ENCODE results near the gene JAML.

JAML gene

DNA sequence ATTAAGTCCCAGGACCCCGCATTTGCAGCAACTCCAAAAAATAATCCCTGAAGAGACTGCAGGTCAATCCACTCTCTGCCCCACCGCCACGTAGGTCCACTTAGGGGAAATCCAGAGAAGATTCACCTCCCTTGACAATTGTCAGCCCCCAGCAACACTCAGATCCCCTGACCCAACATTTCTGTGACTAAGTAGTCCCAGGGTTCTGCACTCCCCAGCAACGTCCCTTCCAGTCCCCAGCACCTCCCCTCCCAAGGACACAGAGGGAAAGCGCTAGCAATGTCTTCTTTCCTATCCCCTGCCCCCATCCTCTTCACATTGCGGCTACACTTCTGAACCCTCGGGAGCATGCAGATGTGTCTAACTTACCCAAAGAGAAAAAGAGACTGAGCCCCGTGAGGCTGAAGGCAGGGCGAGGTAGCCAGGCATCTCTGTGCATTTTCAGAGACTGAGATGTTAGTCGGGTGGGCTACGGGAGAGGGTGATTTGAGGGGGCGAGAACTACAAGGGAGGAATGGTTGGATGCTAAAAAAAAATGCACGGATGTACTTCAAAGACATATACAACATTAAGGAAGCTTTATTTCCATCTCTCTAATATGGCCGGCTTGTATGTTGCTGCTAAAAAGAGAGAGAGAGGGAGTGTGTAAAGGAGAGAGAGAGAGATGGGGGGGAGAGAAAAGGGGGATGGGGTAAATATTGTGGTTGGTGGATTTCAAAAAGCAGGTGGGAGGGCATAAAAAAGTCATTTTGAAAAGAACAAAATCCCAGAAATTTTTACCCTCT, 48.6 kb downstream of the JAML start, which contains the start of gene SCN2B:
SCN2B (minus strand) TSS at position 647 of the 785 bp plus-strand sequence; CDS start at position 439, 208 bp downstream.
- Histone ChIP-seq H3K4me3 (no peak within 1 kb of the TSS), H3K27ac (no peak within 1 kb of the TSS)

DNA sequence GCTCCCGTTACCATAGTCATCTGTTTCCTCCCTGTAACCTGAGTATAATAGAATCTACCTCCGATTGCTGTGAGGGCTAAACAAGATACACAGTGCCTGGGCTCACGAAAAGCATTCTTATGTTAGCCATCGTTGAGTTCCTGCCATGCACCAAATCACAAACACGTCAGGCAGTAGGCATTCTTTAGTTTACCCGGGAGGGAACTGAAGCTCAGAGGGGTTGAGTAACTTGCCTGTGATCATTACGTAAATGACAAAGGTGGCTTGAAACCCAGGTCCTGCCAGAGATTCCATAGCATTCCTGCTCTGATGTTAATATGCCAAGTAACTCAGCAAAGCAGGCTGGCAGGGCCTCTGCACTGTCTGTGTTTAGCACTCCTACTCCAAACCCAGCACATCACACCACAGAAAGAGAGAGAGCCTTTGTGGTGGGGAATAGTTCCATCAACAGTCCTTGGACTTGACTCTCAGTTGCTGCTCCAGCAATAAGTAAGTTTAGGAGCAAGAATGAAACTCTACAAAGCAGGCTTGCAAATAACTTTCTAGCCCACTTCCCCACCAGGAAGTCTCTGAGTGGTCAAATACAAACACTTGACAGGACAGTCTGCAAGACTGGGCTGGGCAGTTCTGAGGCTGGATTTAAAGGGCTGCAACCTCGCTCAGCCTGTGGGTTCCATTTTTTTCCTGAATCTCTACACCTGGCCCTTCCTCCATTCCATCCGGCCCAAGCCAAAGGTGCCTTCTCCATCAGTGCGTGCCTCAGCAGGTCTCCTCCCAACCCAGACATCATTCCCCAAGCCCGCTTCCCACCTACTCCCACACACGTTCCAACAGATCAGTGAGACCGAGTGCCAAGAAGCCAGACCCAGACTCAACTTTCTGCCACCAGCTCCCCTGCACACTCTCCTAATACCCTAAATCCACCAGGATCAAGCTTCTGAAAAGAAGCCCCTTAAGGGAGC, 49.5 kb downstream of the JAML start:
- Histone ChIP-seq H3K36me3 (no peaks in the 10 kb centered on the region), H3K27ac (no peak overlapping the region), H3K9me3 (no peaks in the 10 kb centered on the region), H3K4me1 (peaks cover 0 to 14% (median 4%) of the 10 kb centered on the region in 4 donors), H3K4me3 (no peak overlapping the region), H3K27me3 (peaks cover 0 to 59% of the 10 kb centered on the region in 2 donors)
- TF ChIP-seq, protein P1, sequence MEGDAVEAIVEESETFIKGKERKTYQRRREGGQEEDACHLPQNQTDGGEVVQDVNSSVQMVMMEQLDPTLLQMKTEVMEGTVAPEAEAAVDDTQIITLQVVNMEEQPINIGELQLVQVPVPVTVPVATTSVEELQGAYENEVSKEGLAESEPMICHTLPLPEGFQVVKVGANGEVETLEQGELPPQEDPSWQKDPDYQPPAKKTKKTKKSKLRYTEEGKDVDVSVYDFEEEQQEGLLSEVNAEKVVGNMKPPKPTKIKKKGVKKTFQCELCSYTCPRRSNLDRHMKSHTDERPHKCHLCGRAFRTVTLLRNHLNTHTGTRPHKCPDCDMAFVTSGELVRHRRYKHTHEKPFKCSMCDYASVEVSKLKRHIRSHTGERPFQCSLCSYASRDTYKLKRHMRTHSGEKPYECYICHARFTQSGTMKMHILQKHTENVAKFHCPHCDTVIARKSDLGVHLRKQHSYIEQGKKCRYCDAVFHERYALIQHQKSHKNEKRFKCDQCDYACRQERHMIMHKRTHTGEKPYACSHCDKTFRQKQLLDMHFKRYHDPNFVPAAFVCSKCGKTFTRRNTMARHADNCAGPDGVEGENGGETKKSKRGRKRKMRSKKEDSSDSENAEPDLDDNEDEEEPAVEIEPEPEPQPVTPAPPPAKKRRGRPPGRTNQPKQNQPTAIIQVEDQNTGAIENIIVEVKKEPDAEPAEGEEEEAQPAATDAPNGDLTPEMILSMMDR (IDR thresholded peaks at IDR 0.05) = no peak
- intact Hi-C loops (cut with DNase I; ENCODE audit: low total_unique reads) = no loop called here
- DNase-seq = no peak

More for the DNA sequence above, 48.6 kb downstream of the JAML start, which contains the start of gene SCN2B:
- Histone ChIP-seq H3K4me1 (peaks cover 0 to 17% (median 6%) of the 10 kb centered on the region in 4 donors), H3K27me3 (peaks cover 0 to 53% of the 10 kb centered on the region in 2 donors), H3K36me3 (no peaks in the 10 kb centered on the region), H3K9me3 (no peaks in the 10 kb centered on the region)
- no peak for DNase-seq
- intact Hi-C loops (cut with DNase I; ENCODE audit: low total_unique reads) = no loop called here
- TF ChIP-seq, protein P1 (IDR thresholded peaks at IDR 0.05) = no peak

DNA sequence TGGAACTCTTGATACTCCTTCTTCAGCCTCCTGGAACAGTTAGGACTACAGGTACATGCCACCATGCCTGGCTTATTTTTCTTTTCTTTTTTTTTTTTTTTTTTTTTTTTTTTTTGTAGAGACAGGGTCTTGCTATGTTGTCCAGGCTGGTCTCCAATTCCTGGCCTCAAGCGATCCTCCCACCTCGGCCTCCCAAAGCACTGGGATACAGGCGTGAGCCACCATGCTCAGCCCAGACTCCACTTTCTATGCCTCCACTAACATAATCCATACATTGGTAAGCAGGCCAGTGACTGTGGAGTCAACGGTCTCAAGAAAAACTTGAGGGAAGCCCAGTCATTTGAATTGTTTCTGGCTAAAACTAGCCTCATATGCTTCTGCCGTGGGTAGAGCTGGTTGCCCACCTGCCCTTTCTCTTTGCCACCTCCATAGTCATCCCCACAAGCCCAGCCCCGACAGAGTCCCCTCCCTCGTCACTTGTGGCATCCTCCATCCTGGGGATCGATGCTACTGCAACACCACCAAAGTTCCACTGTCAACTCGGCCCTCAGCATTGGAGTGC, 50.7 kb downstream of the JAML start:
- Histone ChIP-seq H3K27ac (no peak overlapping the region), H3K4me3 (no peak overlapping the region), H3K9me3 (no peaks in the 10 kb centered on the region), H3K36me3 (no peaks in the 10 kb centered on the region), H3K27me3 (peaks cover 0 to 61% of the 10 kb centered on the region in 2 donors), H3K4me1 (peaks cover 0 to 10% (median 3%) of the 10 kb centered on the region in 4 donors)
- TF ChIP-seq, protein P1 (IDR thresholded peaks at IDR 0.05) = no peak
- no peak for DNase-seq
- intact Hi-C loops (cut with DNase I; ENCODE audit: low total_unique reads) = no loop called here

DNA sequence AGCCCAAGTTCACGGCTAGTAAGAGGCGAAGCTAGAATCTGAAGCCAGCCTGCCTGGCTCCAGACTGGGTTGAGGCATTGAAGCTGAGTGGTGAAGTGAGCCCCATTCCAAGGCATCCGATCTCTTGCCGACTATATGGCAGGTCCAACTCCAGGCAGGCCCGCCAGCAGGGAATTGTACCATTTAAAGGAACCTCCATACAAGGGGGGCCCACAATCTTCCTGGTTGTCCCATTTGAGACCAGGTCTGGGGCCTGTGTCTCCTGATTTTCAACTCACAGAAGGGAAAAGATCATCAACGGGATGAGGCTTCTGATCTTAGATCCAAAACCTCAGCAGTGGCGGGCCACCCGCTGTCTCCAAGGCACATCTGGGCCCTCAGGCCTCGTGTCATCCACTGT, 52.5 kb downstream of the JAML start:
- Histone ChIP-seq H3K27me3 (peaks cover 0 to 62% of the 10 kb centered on the region in 2 donors), H3K9me3 (no peaks in the 10 kb centered on the region), H3K4me1 (peaks cover 0 to 10% (median 3%) of the 10 kb centered on the region in 4 donors), H3K4me3 (no peak overlapping the region), H3K27ac (no peak overlapping the region), H3K36me3 (no peaks in the 10 kb centered on the region)
- TF ChIP-seq, protein P1 (IDR thresholded peaks at IDR 0.05) = no peak
- no peak for DNase-seq
- intact Hi-C loops (cut with DNase I; ENCODE audit: low total_unique reads) = no loop called here
